ENCODE data around the gene GCK.

GCK gene

GRCh38 chr7:44141221-44141850 lies 47.9 kb downstream of the GCK start, which contains the start of gene MYL7:
TSS of gene MYL7 (minus strand) at chr7:44141332. CDS start at chr7:44141305, 27 bp downstream.
- H3K4me3 ChIP-seq (ENCODE audit: low read depth, low read length): no peak within 1 kb of the TSS
- no peak for DNase-seq (ENCODE audit: low read depth)
- TF ChIP-seq, protein P1, sequence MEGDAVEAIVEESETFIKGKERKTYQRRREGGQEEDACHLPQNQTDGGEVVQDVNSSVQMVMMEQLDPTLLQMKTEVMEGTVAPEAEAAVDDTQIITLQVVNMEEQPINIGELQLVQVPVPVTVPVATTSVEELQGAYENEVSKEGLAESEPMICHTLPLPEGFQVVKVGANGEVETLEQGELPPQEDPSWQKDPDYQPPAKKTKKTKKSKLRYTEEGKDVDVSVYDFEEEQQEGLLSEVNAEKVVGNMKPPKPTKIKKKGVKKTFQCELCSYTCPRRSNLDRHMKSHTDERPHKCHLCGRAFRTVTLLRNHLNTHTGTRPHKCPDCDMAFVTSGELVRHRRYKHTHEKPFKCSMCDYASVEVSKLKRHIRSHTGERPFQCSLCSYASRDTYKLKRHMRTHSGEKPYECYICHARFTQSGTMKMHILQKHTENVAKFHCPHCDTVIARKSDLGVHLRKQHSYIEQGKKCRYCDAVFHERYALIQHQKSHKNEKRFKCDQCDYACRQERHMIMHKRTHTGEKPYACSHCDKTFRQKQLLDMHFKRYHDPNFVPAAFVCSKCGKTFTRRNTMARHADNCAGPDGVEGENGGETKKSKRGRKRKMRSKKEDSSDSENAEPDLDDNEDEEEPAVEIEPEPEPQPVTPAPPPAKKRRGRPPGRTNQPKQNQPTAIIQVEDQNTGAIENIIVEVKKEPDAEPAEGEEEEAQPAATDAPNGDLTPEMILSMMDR (IDR thresholded peaks at IDR 0.05; ENCODE audit: low read depth, low read length, missing control alignments): no peak

DNA sequence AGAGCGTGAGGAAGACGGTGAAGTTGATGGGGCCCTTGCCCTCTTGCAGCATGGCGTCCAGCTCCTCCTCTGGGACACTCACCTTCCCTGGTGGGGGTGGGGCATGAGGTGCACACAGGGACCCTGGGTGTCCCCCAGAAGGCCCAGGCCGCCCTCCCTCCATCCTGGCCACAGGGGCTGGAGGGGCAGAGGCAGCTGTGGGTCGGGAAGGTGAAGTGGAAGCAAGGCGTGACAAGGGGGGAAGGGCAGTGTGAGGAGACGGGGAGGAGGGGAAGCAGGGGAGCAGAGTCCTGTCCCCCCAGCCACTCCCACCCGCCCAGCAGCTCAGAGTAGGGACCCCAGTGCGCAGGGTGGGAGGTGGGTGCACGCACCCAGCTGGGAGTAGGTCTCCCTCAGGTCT lies 48.9 kb downstream of the GCK start:
- no peak overlapping the region for H3K4me3 ChIP-seq (ENCODE audit: low read depth, low read length)
- no peak for DNase-seq (ENCODE audit: low read depth)
- TF ChIP-seq, protein P1 (IDR thresholded peaks at IDR 0.05; ENCODE audit: low read depth, low read length, missing control alignments): no peak

DNA sequence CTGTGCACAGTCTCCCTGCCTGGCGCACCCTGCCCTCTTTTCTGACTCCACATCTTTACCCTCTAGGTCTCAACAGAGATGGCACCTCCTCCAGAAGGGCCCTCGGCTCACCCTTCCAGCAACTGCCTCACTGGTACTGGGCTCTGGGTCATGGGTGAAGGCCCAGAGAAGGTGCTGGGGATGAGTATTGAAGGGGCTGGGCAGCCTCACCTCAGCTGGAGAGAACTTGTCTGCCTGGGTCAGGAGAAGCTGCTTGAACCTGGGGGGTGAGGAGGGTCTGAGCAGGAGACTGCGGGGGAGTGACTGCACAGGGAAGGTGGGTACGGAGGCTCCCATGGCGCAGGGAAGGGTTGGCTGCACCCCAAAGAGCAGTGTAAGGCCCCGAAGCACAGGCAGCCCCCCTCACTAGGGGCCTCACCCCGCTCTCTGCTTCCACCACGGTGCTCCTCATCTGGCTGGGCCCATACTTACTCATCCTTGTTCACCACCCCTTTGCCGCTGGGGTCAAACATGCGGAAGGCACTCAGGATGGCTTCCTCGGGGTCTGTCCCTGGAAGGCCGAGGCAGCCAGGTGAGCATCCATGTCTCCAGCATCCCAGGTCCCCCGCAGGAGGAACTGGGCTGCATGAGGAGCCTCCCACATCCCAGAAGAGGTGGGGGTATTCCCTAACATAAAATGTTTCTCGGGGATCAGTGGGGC lies 49.8 kb downstream of the GCK start:
- no peak overlapping the region for H3K4me3 ChIP-seq (ENCODE audit: low read depth, low read length)
- no peak for DNase-seq (ENCODE audit: low read depth)
- TF ChIP-seq, protein P1 (IDR thresholded peaks at IDR 0.05; ENCODE audit: low read depth, low read length, missing control alignments): no peak

GRCh38 chr7:44138698-44139097 lies 50.5 kb downstream of the GCK start:
- no peak for DNase-seq (ENCODE audit: low read depth)
- TF ChIP-seq, protein P1 (IDR thresholded peaks at IDR 0.05; ENCODE audit: low read depth, low read length, missing control alignments): no peak
- H3K4me3 ChIP-seq (ENCODE audit: low read depth, low read length): no peak overlapping the region

- TF ChIP-seq, protein P1 (IDR thresholded peaks at IDR 0.05; ENCODE audit: low read depth, low read length, missing control alignments): no peak
- no peak overlapping the region for H3K4me3 ChIP-seq (ENCODE audit: low read depth, low read length)
- no peak for DNase-seq (ENCODE audit: low read depth)
These were observed 52.5 kb downstream of the GCK start for GRCh38 chr7:44136731-44137130.

GRCh38 chr7:44134943-44135628 lies 54.2 kb downstream of the GCK start:
- DNase-seq (ENCODE audit: low read depth): no peak
- H3K4me3 ChIP-seq (ENCODE audit: low read depth, low read length): no peak overlapping the region

More at GRCh38 chr7:44134943-44135628, 54.2 kb downstream of the GCK start:
- TF ChIP-seq, protein P1 (IDR thresholded peaks at IDR 0.05; ENCODE audit: low read depth, low read length, missing control alignments): no peak

Data from GM12864 (cell line).